Measurements from ENCODE around the gene SNED1.

DNA sequence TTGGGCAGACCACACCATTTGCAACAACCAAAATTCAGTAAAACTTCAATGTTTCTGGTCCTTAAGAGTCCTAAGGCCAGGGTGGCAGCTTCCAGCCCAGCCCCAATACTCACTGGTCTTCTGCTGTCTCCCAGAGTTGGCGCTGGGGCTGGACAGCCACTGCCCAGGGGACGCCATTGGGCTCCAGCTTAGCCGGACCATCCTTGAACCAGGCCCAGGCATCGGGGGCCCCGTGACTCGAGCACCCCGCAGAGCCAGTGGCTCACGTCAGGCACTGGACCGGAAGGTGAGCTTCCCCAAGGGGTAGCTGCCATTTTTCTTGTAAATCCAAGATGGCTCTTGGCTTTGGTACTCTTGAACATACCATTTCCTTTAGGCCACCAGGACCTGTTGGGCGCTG, 21.8 kb downstream of the SNED1 start:
- TF ChIP-seq, protein P1, sequence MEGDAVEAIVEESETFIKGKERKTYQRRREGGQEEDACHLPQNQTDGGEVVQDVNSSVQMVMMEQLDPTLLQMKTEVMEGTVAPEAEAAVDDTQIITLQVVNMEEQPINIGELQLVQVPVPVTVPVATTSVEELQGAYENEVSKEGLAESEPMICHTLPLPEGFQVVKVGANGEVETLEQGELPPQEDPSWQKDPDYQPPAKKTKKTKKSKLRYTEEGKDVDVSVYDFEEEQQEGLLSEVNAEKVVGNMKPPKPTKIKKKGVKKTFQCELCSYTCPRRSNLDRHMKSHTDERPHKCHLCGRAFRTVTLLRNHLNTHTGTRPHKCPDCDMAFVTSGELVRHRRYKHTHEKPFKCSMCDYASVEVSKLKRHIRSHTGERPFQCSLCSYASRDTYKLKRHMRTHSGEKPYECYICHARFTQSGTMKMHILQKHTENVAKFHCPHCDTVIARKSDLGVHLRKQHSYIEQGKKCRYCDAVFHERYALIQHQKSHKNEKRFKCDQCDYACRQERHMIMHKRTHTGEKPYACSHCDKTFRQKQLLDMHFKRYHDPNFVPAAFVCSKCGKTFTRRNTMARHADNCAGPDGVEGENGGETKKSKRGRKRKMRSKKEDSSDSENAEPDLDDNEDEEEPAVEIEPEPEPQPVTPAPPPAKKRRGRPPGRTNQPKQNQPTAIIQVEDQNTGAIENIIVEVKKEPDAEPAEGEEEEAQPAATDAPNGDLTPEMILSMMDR (IDR thresholded peaks at IDR 0.05 in 4 of 5, conservative IDR thresholded peaks at IDR 0.05 in 1 of 5) = no peak
- TF ChIP-seq POLR2A (IDR thresholded peaks at IDR 0.05) = no peak

Data from gastrocnemius medialis (tissue), 4 donors.